Measurements from ENCODE around the gene KLHL7. TPM values are rescaled to one million over a fixed set of nuclear protein-coding genes. Genes with fewer than 3 reads are reported as not detected.

The KLHL7 gene
- total and polyA plus RNA-seq, 9 of the 15 experiments (the other 6 are each of a cell fraction or from before 2014, with no cell fraction given) = 4.2 to 63.1 (median 32.3) TPM

DNA sequence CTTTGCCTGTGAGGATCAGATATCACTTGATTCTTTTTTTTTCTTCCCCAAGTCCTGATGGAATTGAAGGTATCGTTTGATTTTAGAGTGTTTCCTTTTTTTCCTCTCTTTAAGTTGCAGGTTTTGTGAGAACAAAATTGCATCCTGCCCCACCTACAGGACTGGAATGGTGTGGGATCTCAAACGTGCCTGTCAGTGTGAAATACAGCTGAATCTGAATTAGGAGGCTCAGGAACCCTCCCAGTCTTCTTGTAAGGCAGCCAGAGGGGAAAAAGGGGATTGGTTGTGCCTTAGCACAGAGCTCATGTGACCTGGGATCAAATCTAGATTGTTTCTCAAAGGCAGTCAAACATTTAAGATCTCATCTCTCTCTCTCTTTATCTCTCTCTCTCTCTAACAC, 32.7 kb upstream of the KLHL7 start:
- no peaks in the 10 kb centered on the region for H3K9me1 ChIP-seq (ENCODE audit: control insufficient read depth, insufficient read depth, low read length)
- in situ Hi-C loops (cut with MboI) (no loop called here), intact Hi-C loops (cut with micrococcal nuclease) (loop anchor here (5.0 kb wide), 2 partner anchors 346 to 511 kb away; partner anchors contain the start of gene IL6)
- no peaks in the 10 kb centered on the region for H3K9me3 ChIP-seq (replicated peaks; ENCODE audit: control insufficient read depth, insufficient read depth, low read depth, low read length)
- H4K20me1 ChIP-seq (replicated peaks; ENCODE audit: control insufficient read depth, insufficient read depth, low read length) = no peaks in the 10 kb centered on the region
- H2AFZ ChIP-seq (ENCODE audit: low read depth, low read length) = peak overlapping the region; percentile 36; the same call in 1 of the 2 replicates
- no peak overlapping the region for H3K9ac ChIP-seq (ENCODE audit: insufficient read depth in 1 of 2, low read depth in 2 of 2, low read length in 2 of 2)
- 4% methylated on average over 2 of the region's 2 CpGs for WGBS (ENCODE audit: insufficient coverage, low coverage, missing lambda C conversion rate)
- H3K4me2 ChIP-seq (ENCODE audit: insufficient read depth, low read length) = no peak overlapping the region
- H3K27me3 ChIP-seq (ENCODE audit: control insufficient read depth in 2 of 2, insufficient read depth in 2 of 2, low read length in 2 of 2) = no peaks in the 10 kb centered on the region; a peak in 1 of 5 replicates
- H3K36me3 ChIP-seq (ENCODE audit: control insufficient read depth, insufficient read depth, low read length) = no peaks in the 10 kb centered on the region
- ChIA-PET POLR2A (interaction anchor here (0.6 kb wide), 1 partner anchor 782 kb away, joined by 3 read pairs; no protein-coding TSS in a partner anchor), CTCF (ENCODE audit: low intra/inter-chr PET ratio) (interaction anchor here (0.6 kb wide), 1 partner anchor 424 kb away, joined by 3 read pairs; no protein-coding TSS in a partner anchor)
- no peaks in the 10 kb centered on the region for H3K79me2 ChIP-seq (ENCODE audit: control insufficient read depth, insufficient read depth, low read length)
- DNase-seq (ENCODE audit: extremely low read depth in 1 of 4, low spot score in 3 of 4) (peak in 1 of 4 experiments; percentile 16), ATAC-seq (peak; percentile 57; the same call in 2 of the 3 replicates), FAIRE-seq (peak; percentile 11)
- BruUV-seq (replicated peaks) = no TSS peak
- H3K4me3 ChIP-seq = no peak overlapping the region
- no peak overlapping the region for H3K27ac ChIP-seq (ENCODE audit: extremely low read depth, low read depth, low read length)
- peaks cover 0 to 21% of the 10 kb centered on the region in 2 experiments; a peak in 3 of 5 replicates for H3K4me1 ChIP-seq (replicated peaks in 1 of 2; ENCODE audit: control insufficient read depth in 2 of 2, insufficient read depth in 2 of 2, low read length in 2 of 2)
- TF ChIP-seq, protein P1, sequence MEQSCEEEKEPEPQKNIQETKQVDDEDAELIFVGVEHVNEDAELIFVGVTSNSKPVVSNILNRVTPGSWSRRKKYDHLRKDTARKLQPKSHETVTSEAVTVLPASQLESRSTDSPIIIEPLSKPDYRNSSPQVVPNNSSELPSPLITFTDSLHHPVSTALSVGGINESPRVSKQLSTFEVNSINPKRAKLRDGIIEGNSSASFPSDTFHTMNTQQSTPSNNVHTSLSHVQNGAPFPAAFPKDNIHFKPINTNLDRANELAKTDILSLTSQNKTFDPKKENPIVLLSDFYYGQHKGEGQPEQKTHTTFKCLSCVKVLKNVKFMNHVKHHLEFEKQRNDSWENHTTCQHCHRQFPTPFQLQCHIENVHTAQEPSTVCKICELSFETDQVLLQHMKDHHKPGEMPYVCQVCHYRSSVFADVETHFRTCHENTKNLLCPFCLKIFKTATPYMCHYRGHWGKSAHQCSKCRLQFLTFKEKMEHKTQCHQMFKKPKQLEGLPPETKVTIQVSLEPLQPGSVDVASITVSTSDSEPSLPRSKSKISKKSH (CRISPR knock-in tag; IDR thresholded peaks at IDR 0.05) = no peak
- TF ChIP-seq SMARCA5 (IDR thresholded peaks at IDR 0.05) (no peak), EGR1 (conservative IDR thresholded peaks at IDR 0.05) (no peak), STAG1 (CRISPR knock-in tag; IDR thresholded peaks at IDR 0.05; ENCODE audit: borderline replicate concordance) (no peak), ASH1L (IDR thresholded peaks at IDR 0.05; ENCODE audit: borderline replicate concordance, low read depth, partially characterized antibody) (no peak), TBP (optimal IDR thresholded peaks at IDR 0.05; ENCODE audit: low read depth, low read length) (no peak), NR2F6 (CRISPR knock-in tag; IDR thresholded peaks at IDR 0.05) (no peak), TCF7 (IDR thresholded peaks at IDR 0.05; ENCODE audit: borderline replicate concordance) (no peak), ZNF444 (CRISPR knock-in tag; IDR thresholded peaks at IDR 0.05) (no peak), MEIS2 (IDR thresholded peaks at IDR 0.05; ENCODE audit: partially characterized antibody) (peak; percentile 60)
- TF ChIP-seq, protein P2, sequence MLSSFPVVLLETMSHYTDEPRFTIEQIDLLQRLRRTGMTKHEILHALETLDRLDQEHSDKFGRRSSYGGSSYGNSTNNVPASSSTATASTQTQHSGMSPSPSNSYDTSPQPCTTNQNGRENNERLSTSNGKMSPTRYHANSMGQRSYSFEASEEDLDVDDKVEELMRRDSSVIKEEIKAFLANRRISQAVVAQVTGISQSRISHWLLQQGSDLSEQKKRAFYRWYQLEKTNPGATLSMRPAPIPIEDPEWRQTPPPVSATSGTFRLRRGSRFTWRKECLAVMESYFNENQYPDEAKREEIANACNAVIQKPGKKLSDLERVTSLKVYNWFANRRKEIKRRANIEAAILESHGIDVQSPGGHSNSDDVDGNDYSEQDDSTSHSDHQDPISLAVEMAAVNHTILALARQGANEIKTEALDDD (IDR thresholded peaks at IDR 0.05) = no peak
- TF ChIP-seq, protein P3, sequence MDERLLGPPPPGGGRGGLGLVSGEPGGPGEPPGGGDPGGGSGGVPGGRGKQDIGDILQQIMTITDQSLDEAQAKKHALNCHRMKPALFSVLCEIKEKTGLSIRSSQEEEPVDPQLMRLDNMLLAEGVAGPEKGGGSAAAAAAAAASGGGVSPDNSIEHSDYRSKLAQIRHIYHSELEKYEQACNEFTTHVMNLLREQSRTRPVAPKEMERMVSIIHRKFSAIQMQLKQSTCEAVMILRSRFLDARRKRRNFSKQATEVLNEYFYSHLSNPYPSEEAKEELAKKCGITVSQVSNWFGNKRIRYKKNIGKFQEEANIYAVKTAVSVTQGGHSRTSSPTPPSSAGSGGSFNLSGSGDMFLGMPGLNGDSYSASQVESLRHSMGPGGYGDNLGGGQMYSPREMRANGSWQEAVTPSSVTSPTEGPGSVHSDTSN (CRISPR knock-in tag; IDR thresholded peaks at IDR 0.05; ENCODE audit: low read depth) = no peak
- TF ChIP-seq, protein P3 (tag; conservative IDR thresholded peaks at IDR 0.05; ENCODE audit: low read depth) = peak; percentile 53; the same call in 1 of the 2 replicates
- TF ChIP-seq, protein P4, sequence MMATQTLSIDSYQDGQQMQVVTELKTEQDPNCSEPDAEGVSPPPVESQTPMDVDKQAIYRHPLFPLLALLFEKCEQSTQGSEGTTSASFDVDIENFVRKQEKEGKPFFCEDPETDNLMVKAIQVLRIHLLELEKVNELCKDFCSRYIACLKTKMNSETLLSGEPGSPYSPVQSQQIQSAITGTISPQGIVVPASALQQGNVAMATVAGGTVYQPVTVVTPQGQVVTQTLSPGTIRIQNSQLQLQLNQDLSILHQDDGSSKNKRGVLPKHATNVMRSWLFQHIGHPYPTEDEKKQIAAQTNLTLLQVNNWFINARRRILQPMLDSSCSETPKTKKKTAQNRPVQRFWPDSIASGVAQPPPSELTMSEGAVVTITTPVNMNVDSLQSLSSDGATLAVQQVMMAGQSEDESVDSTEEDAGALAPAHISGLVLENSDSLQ (IDR thresholded peaks at IDR 0.05) = peak; percentile 58
- TF ChIP-seq, protein P5, sequence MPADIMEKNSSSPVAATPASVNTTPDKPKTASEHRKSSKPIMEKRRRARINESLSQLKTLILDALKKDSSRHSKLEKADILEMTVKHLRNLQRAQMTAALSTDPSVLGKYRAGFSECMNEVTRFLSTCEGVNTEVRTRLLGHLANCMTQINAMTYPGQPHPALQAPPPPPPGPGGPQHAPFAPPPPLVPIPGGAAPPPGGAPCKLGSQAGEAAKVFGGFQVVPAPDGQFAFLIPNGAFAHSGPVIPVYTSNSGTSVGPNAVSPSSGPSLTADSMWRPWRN (IDR thresholded peaks at IDR 0.05; ENCODE audit: low read depth) = no peak

Measured in K562 (cell line).